ENCODE measurements around the gene TDRD9. TPM values are rescaled to one million over a fixed set of nuclear protein-coding genes. Genes with fewer than 3 reads are reported as not detected.

The TDRD9 gene
- total and polyA plus RNA-seq, 2 of the 4 experiments (the other 2 are of a cell fraction): 0.07 to 0.18 TPM

GRCh38 chr14:104101651-104102281 is 173.5 kb downstream of the TDRD9 start:
- Histone ChIP-seq H4K8ac (ENCODE audit: low read depth in 2 of 2, low read length in 2 of 2) (no peak overlapping the region), H4K20me1 (ENCODE audit: insufficient read depth, low read length) (no peaks in the 10 kb centered on the region), H3K4me2 (ENCODE audit: low read depth, low read length) (no peak overlapping the region), H3K4me3 (ENCODE audit: insufficient read depth, low read depth, low read length) (no peak overlapping the region), H3K27me3 (ENCODE audit: control insufficient read depth, insufficient read depth, low read length) (no peaks in the 10 kb centered on the region), H3K9me3 (ENCODE audit: control insufficient read depth, insufficient read depth, low read length) (no peaks in the 10 kb centered on the region), H3K18ac (ENCODE audit: low read depth, low read length) (no peak overlapping the region), H3K56ac (ENCODE audit: extremely low read depth, insufficient read depth, low read length) (no peak overlapping the region), H3K23ac (ENCODE audit: low read depth, low read length) (no peak overlapping the region), H2AFZ (replicated peaks; ENCODE audit: low read length, poor library complexity) (no peak overlapping the region), H2BK120ac (ENCODE audit: low read depth, low read length) (no peak overlapping the region), H3K27ac (ENCODE audit: insufficient read depth, low read length) (no peak overlapping the region), H3K36me3 (ENCODE audit: control insufficient read depth, insufficient read depth, low read length) (no peaks in the 10 kb centered on the region), H3K79me1 (ENCODE audit: low read depth in 1 of 2, low read length in 2 of 2) (no peaks in the 10 kb centered on the region), H3K9ac (ENCODE audit: low read depth, low read length) (no peak overlapping the region), H2BK20ac (ENCODE audit: low read depth, low read length) (no peak overlapping the region), H4K91ac (ENCODE audit: insufficient read depth, low read depth, low read length) (no peak overlapping the region), H3K4me1 (ENCODE audit: control insufficient read depth, insufficient read depth, low read length) (no peaks in the 10 kb centered on the region), H2BK5ac (ENCODE audit: low read depth, low read length, poor library complexity, severe bottlenecking) (no peak overlapping the region), H3K4ac (ENCODE audit: low read depth, low read length) (no peak overlapping the region), H2AK9ac (replicated peaks; ENCODE audit: low read depth, low read length, poor library complexity) (no peak overlapping the region), H4K5ac (ENCODE audit: low read depth, low read length) (no peak overlapping the region), H3K14ac (replicated peaks; ENCODE audit: low read depth, low read length) (no peak overlapping the region), H3K9me1 (ENCODE audit: insufficient read depth, low read length) (no peaks in the 10 kb centered on the region), H2AK5ac (ENCODE audit: low read depth, low read length) (no peak overlapping the region), H2BK15ac (ENCODE audit: low read depth, low read length) (no peak overlapping the region)
- DNase-seq: no peak
- ChIA-PET CTCF (no interaction called here), POLR2A (ENCODE audit: unreplicated experiment) (no interaction called here)
- intact Hi-C loops (cut with micrococcal nuclease): no loop called here
- dilution Hi-C loops (cut with HindIII; ENCODE audit: low sequenced_read_pairs, unreplicated experiment): no loop called here
- in situ Hi-C loops (cut with MboI; ENCODE audit: low sequenced_read_pairs): no loop called here
- no peak for ATAC-seq (ENCODE audit: low read depth)
- no peak for TF ChIP-seq RFX5 (IDR thresholded peaks at IDR 0.05; ENCODE audit: low read depth, low read length)
- no peak for TF ChIP-seq BHLHE40 (IDR thresholded peaks at IDR 0.05; ENCODE audit: low read depth, low read length)
- no peak for TF ChIP-seq SMC3 (IDR thresholded peaks at IDR 0.05; ENCODE audit: low read depth, low read length)
- TF ChIP-seq RCOR1 (IDR thresholded peaks at IDR 0.05; ENCODE audit: insufficient replicate concordance, low read length): no peak
- TF ChIP-seq MXI1 (IDR thresholded peaks at IDR 0.05; ENCODE audit: borderline replicate concordance, low read depth, low read length): no peak
- no peak for TF ChIP-seq CEBPB (IDR thresholded peaks at IDR 0.05; ENCODE audit: low read depth, low read length)
- TF ChIP-seq FOS (IDR thresholded peaks at IDR 0.05; ENCODE audit: low read depth, low read length): no peak
- TF ChIP-seq NFE2L2 (IDR thresholded peaks at IDR 0.05; ENCODE audit: low read depth, low read length): no peak
- TF ChIP-seq MAFK (IDR thresholded peaks at IDR 0.05; ENCODE audit: low read depth, low read length): no peak
- no peak for TF ChIP-seq USF2 (IDR thresholded peaks at IDR 0.05; ENCODE audit: low read depth, low read length)
- TF ChIP-seq ELK1 (IDR thresholded peaks at IDR 0.05; ENCODE audit: borderline replicate concordance, low read depth, low read length): no peak
- TF ChIP-seq CHD1 (IDR thresholded peaks at IDR 0.05; ENCODE audit: low read depth, low read length): no peak
- no peak for TF ChIP-seq RAD21 (IDR thresholded peaks at IDR 0.05; ENCODE audit: low read length)
- TF ChIP-seq POLR2A (IDR thresholded peaks at IDR 0.05; ENCODE audit: low read depth, low read length): no peak
- TF ChIP-seq MAZ (IDR thresholded peaks at IDR 0.05; ENCODE audit: borderline replicate concordance, low read depth, low read length): no peak
- TF ChIP-seq CTCF (conservative IDR thresholded peaks at IDR 0.05; ENCODE audit: low read depth, low read length): no peak
- WGBS, 2 experiments (ENCODE audit: extremely low coverage in 2 of 2, insufficient read length in 1 of 2): no CpG with 5 or more reads among the region's 16 CpGs
- no TSS peak for BruUV-seq (replicated peaks)

Measured in IMR-90 (cell line).